ENCODE results near the gene NEURL1B. TPM values are rescaled to one million over a fixed set of nuclear protein-coding genes. Genes with fewer than 3 reads are reported as not detected.
"Not testable (repeated sequence)": the region's sequence is repeated elsewhere in the genome, so short reads cannot be mapped to it uniquely, and the experiment has no call there.

The NEURL1B gene
- total and polyA plus RNA-seq, 12 donors: 14.4 to 45.8 (median 21.6) TPM

GRCh38 chr5:172706796-172707195 lies 65.7 kb downstream of the NEURL1B start:
- ATAC-seq: peak in 2 of 8 donors; percentile 4 to 5
- no peak for TF ChIP-seq CTCF (IDR thresholded peaks at IDR 0.05)
- H3K27ac ChIP-seq: no peak overlapping the region
- H3K9me3 ChIP-seq: no peaks in the 10 kb centered on the region
- peaks cover 0 to 18% (median 0%) of the 10 kb centered on the region in 7 donors for H3K27me3 ChIP-seq
- no peaks in the 10 kb centered on the region for H3K36me3 ChIP-seq
- no peak overlapping the region for H3K4me3 ChIP-seq
- H3K4me1 ChIP-seq: peaks cover 0 to 4% (median 0%) of the 10 kb centered on the region in 9 donors
- intact Hi-C loops (cut with DNase I): loop anchor here in 3 of 10 donors (5.0 to 10.0 kb wide), 4 partner anchors 501 to 602 kb away; no protein-coding TSS in a partner anchor
- WGBS, 2 donors: 58 to 71% methylated on average over 4 of the region's 4 CpGs
- no peak for DNase-seq

- DNase-seq (no peak), ATAC-seq (peak; percentile 43 to 82 (median 66))
- intact Hi-C loops (cut with DNase I): loop anchor here in 3 of 10 donors (5.0 to 10.0 kb wide), 4 partner anchors 500 to 603 kb away; no protein-coding TSS in a partner anchor
- no peak overlapping the region for H3K4me3 ChIP-seq
- H3K36me3 ChIP-seq: no peaks in the 10 kb centered on the region
- 52 to 53% methylated on average over 18 of the region's 18 CpGs for WGBS, 2 donors
- H3K9me3 ChIP-seq: no peaks in the 10 kb centered on the region
- peaks cover 0 to 4% (median 0%) of the 10 kb centered on the region in 9 donors for H3K4me1 ChIP-seq
- TF ChIP-seq CTCF (IDR thresholded peaks at IDR 0.05): peak; percentile 11 to 60 (median 48)
- no peak overlapping the region for H3K27ac ChIP-seq
- peaks cover 0 to 18% (median 0%) of the 10 kb centered on the region in 7 donors for H3K27me3 ChIP-seq
Measured at GRCh38 chr5:172707285-172708182, 66.5 kb downstream of the NEURL1B start.

- H3K9me3 ChIP-seq: no peaks in the 10 kb centered on the region
- intact Hi-C loops (cut with DNase I): loop anchor here in 3 of 10 donors (5.0 to 10.0 kb wide), 4 partner anchors 499 to 603 kb away; no protein-coding TSS in a partner anchor
- H3K36me3 ChIP-seq: no peaks in the 10 kb centered on the region
- TF ChIP-seq CTCF (IDR thresholded peaks at IDR 0.05): no peak
- H3K4me3 ChIP-seq: no peak overlapping the region
- H3K27me3 ChIP-seq: peaks cover 0 to 18% (median 0%) of the 10 kb centered on the region in 7 donors
- 79 to 84% methylated on average over 8 of the region's 8 CpGs for WGBS, 2 donors
- no peak overlapping the region for H3K27ac ChIP-seq
- peaks cover 0 to 8% (median 4%) of the 10 kb centered on the region in 9 donors for H3K4me1 ChIP-seq
- ATAC-seq (no peak), DNase-seq (no peak)
Measured at GRCh38 chr5:172708183-172708505, 67.1 kb downstream of the NEURL1B start.

GRCh38 chr5:172710676-172711075 lies 69.6 kb downstream of the NEURL1B start:
- DNase-seq: no peak
- Histone ChIP-seq H3K36me3 (no peaks in the 10 kb centered on the region), H3K4me3 (no peak overlapping the region), H3K9me3 (no peaks in the 10 kb centered on the region), H3K27ac (no peak overlapping the region), H3K27me3 (peaks cover 0 to 18% (median 0%) of the 10 kb centered on the region in 7 donors), H3K4me1 (peaks cover 11 to 34% (median 27%) of the 10 kb centered on the region in 9 donors)
- WGBS, 2 donors: 76 to 82% methylated on average over 4 of the region's 4 CpGs
- no peak for ATAC-seq
- TF ChIP-seq CTCF (IDR thresholded peaks at IDR 0.05): no peak
- intact Hi-C loops (cut with DNase I): loop anchor here in 4 of 10 donors (5.0 to 10.0 kb wide), 3 partner anchors 194 to 574 kb away; no protein-coding TSS in a partner anchor

GRCh38 chr5:172711321-172711861 lies 70.3 kb downstream of the NEURL1B start:
- not testable (repeated sequence) for H3K4me3 ChIP-seq, H3K27ac ChIP-seq, DNase-seq, H3K36me3 ChIP-seq, ATAC-seq, H3K9me3 ChIP-seq
- Histone ChIP-seq H3K27me3 (peaks cover 0 to 16% (median 0%) of the 10 kb centered on the region in 7 donors), H3K4me1 (peaks cover 11 to 41% (median 33%) of the 10 kb centered on the region in 9 donors)
- 78 to 79% methylated on average over 12 of the region's 12 CpGs for WGBS, 2 donors
- intact Hi-C loops (cut with DNase I): loop anchor here in 4 of 10 donors (5.0 to 10.0 kb wide), 3 partner anchors 193 to 573 kb away; no protein-coding TSS in a partner anchor
